GM21360 (cell line): ENCODE results near the gene SSBP3.
"Not testable (repeated sequence)": the region's sequence is repeated elsewhere in the genome, so short reads cannot be mapped to it uniquely, and the experiment has no call there.

Experiments
- ATAC-seq: cut with Tn5 transposase; IDR thresholded peaks from one replicate; pipeline ENCODE4 v1.9.1; 2021; ENCODE audit warnings: mild to moderate bottlenecking, moderate library complexity; ENCODE audit not compliant: unreplicated experiment

SSBP3 gene

DNA sequence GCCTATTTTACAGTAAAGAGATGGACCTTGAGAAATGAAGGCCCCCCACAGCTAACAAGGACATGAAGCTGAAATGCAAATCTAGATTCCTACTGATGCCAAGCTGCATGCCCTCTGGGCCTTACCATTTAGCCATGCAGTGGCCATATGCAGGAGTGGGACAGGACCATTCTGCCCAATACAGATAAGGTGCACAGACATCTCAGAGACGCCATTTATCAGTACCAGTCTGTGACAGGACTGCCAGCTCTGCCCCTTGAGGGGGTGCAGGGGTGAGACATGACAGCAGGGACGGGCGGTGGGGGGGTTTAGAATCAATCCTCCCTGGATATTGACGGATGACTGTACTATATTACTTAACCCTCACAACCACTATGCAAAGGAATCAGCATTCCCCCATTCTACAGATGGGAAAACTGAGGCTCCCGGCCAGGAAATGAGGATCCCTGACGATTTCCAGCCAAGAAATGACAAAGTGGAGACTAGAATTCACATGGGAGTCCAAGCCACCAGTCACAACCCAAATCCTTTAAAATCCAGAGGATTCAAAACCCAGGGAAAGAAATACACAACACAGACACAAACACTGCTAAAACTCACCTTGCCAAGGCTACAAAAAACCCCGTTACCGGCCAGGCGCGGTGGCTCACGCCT lies 10.8 kb downstream of the SSBP3 start:
- ATAC-seq, result no peak

GRCh38 chr1:54394104-54394503 lies 12.1 kb downstream of the SSBP3 start:
- ATAC-seq, result no peak

GRCh38 chr1:54392401-54392800 lies 13.8 kb downstream of the SSBP3 start:
- no peak for ATAC-seq

- no peak for ATAC-seq
Observed at GRCh38 chr1:54391450-54392209, 14.6 kb downstream of the SSBP3 start.

DNA sequence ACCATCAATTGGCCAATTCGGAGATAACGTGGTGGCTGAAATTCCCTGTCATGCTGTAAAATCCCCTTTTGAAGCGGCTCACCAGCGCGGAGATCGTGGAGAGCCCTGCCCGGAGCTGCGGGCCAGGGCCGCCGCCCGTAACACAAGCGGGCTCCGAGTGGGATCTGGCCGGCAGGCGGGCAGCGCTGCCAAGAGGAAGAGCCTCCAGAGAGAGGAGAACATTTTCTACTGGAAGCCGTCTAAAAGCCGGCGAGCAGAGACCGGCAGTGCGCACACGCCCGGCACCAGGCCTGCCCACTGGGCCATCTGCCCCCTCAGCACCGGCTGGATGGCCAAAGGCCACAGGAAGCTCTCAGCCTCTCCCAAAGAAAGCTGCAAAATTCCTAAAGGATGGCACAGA lies 15.5 kb downstream of the SSBP3 start:
- no peak for ATAC-seq

DNA sequence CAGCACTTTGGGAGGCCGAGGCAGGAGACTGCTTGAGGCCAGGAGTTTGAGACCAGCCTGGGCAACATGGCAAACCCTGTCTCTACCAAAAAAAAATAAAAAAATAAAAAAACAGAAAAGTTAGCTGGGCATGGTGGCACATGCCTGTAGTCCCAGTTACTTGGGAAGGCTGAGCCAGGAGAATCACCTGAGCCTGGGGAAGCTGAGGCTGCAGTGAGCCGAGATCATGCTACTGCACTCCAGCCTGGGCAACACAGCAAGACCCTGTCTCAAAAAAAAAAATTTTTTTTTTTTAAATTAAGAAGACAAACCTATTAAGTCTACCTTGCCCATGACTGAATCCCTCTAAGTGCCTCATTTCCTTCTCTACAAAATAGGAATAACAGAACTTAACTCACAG lies 16.6 kb downstream of the SSBP3 start:
- not testable (repeated sequence) for ATAC-seq

GRCh38 chr1:54387419-54387818 lies 18.8 kb downstream of the SSBP3 start:
- no peak for ATAC-seq

- no peak for ATAC-seq
Observed at GRCh38 chr1:54385727-54386022, 20.5 kb downstream of the SSBP3 start.

DNA sequence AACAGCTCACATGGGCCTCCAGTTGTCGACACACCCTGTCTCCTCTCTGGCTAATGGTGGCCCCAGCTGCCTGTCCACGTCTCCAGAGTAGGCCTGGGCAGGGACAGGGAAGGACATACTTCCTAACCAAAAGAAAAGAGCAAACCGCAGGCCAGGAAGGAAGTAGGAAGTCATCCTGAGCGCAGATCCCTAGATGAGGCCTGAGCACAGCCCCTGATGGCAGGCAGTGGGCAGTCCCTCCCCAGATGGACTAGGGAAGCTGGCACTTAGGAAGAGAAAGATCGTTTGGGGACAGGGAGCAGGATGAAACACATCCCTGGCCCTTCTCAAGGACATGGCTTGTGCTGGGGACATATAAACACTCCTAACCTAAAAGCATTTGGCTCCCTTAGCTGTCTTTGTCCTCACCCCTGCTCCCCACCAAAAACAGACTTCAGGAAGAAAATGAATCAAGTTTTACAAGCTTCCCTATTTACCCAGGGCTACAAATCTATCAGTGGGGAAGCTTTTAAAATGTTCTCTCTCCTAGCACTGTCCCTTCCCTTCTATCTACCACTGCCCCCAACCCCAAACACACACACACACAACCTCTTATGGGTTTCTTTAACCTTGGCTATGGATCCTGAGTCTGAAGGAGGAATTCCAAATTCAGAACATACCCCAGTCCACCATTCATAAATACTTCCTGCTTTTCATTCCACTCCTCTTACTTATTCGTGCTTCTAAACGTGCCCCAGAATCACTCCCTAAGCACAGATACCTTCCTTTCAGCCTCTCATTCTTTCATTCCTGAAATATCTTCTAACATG lies 21.1 kb downstream of the SSBP3 start:
- ATAC-seq, result no peak

DNA sequence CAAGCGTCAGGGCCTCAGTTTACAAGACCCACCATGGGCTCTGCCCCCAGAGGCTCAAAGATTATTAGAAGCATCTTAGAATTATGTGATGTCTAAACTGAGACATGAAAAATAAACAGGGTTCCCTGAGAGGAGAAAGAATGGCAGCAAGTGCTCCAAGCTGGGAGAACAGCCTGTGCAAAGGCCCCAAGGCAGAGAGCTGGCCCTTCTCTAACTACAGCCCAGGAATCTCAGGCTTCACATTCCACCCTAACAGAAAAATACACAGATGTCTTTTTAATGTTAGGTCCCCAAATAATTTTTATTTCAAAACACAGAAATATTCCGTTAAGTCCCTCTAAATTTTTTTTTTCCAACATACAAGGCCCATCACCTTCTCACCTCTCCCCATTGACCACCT lies 21.7 kb downstream of the SSBP3 start:
- no peak for ATAC-seq

DNA sequence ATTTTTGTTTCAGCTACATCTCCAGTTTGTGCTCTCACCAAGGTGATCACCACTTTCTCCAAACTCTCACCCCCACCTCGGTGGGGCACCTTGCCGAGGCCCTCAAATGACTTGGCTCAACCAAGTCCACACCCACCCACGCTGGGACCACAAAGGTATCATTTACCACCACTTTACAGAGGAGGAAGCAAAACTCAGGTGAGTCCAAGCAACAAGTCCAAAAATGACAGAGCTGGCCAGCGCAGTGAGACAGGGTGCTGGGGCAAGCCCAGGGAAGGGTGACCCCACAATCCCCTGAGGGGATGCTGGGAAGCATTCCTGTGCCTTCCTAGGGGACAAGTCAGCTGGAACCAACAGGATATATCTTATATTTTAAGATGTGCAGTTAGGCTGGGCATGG lies 24.7 kb downstream of the SSBP3 start:
- no peak for ATAC-seq

GRCh38 chr1:54380290-54380882 lies 25.8 kb downstream of the SSBP3 start:
- ATAC-seq, result no peak

GRCh38 chr1:54379555-54380289 lies 26.5 kb downstream of the SSBP3 start:
- no peak for ATAC-seq

DNA sequence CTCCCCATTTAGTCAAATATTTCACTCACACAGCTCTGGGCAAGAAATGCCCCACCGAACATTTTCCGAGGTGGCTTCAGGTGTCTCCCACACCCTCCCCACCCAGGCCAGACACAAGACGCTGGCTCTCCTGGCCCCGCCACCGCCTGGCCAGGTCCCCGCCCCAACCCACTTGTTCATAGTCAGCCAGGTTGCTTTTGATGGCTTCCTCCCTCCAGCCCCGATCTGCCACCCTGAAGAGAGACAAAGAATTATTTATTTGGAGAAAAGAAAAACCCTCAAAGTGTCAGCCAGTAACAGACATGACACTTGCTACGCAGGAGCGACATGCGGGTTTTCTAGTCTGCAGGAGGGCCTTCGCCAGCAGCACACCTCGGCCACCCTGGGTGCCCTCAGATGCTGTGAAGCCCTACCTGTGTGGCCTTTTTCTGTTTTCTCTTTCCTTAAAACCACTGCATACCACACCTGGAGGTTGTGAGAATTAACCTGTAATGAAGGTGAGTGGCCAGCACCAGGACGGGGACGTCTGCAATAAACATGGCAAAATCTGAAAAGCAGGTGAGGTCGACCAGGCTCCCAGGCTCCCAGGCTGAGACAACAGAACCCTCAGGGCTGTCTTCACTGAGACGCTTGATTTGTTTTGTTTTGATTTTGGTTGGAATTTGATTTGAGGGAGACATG lies 27.2 kb downstream of the SSBP3 start:
- ATAC-seq, result no peak

DNA sequence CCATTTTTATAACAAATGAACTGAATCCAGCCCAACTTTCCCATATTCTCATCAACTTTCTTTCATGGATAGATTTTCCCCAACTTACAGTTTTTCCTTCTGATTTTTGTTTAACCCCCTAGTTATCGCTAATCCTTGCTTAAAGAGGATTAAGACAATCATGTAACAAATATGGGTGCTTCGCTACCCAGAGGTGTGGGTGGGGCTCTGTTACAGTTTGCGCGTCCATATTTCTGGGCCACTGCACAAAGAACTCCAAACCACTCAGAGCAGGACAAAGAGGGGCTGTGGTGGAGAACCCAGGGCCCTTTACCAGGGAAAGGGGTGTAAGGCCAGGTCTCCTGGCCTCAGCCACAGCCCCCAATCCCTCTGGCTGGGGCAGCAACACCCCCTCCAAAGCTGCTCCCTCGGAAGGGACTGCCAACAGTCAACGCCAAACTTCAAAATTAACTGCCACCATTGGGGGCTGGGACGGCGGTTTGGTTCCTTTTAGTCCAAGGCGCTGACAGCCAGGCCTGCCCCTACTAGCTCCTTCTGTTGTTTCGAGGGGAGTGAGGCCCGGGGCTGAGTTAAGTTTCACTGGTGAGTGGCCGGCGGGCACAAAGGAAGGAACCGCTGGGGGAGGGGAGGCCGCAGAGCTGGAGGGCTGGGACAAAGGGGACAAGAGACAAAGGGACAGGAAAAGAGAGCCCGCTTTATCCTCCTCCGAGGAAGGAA lies 27.9 kb downstream of the SSBP3 start:
- no peak for ATAC-seq

DNA sequence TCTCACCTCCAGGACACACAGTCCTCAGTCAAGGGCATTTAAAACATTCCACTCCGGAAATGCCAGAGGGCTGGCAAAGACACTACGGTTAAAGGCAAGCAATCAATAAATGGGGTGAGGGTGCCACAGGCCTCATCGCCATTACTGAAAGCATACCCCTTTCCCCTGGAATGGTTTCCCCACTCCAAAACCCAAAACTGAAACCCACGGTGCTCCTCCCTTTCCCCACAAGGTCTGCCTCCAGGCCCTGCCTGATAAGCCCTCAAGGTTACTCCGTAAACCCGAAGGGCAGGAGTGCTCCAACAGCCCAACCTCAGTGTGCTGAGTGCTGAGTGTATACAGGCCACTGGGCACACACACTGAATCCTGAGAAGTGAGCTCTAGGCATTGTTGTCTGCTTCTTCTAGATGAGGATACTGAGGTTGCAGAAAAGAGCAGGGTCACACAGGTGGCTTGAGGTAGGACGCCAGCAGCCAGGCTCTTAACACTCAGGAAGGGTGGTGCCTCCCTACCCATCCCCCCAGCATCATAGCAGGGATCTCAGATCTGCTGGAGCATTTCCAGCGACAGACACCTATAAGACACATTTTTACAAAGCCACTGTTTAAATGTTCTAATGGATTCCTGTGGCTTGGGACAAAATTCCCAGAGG lies 29.0 kb downstream of the SSBP3 start:
- ATAC-seq, result peak; percentile 11

DNA sequence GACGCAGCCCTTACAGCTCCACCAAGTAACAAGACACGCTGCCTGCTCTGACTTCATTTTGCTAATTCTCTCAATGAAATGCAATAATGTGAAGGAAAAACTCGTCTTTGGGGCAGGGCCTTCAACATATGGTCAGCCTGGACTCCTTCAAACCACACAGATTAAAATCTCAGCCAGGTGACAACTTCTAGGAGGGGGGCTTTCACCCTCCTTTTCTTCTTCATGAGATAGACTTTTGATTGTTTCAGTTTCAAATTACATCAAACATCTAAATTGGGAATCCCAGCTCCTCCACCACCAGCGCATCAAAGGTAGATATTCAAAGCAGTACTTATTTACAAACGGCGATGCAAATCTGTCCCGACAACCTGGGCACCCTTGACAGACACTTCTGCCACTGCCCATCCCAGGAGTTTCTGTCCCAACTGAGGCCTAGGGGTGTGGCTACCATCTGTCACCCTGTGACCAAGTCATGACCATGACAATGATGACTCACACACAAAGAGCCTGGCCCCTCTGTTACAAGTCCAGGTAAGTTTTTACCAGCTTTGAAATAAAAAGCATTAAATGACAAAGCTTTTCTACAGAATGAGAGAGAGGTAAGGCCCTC lies 29.7 kb downstream of the SSBP3 start:
- peak; percentile 59 for ATAC-seq

DNA sequence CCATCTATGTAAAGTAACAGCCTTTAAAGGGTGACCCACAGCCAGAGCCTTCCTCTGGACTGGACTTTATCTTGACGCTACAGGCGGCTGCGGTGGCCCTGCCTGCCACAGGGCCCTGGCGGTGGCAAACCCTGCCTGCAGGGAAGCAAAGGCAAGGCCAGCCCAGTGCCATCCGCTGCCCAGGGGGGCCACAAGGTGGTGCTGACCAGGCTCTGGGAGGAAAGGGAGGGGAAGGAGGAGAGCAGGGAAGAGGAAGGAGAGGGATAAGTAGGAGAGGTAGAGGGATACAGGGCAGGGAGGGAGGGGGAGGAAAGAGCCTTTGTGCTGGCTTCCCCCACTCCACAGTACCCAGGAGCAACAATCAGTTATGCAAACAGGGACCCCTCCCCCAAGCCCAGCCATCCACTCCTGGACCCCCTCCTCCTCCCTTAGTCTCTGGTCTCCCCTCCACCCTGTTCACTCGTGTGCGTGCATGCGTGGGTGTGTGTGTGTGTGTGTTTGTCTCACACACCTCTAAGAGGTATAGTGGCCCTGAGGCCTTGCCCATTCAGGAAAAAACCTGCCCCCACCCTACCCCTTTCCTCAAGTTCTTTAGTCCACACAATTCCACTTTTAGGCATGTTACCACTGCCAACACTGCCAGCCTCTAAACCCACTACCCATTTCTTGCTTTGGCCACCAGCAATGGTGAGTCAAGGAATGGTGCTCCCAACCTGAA lies 30.3 kb downstream of the SSBP3 start:
- ATAC-seq, result no peak
